ENCODE results near the gene HNRNPA0. TPM values are rescaled to one million over a fixed set of nuclear protein-coding genes. Genes with fewer than 3 reads are reported as not detected.

Gene HNRNPA0
- total RNA-seq, 2 experiments from 2014 or later = 31.3 to 34.0 TPM

GRCh38 chr5:137716337-137716736 lies 37.8 kb downstream of the HNRNPA0 start:
- CTCF ChIA-PET = no interaction called here
- POLR2A ChIA-PET = no interaction called here

GRCh38 chr5:137715456-137715855 lies 38.7 kb downstream of the HNRNPA0 start:
- POLR2A ChIA-PET = no interaction called here
- CTCF ChIA-PET = no interaction called here
- H3K27ac Mint-ChIP-seq = no peak overlapping the region
- H3K27me3 Mint-ChIP-seq (ENCODE audit: low read depth) = no peaks in the 10 kb centered on the region
- no peak for DNase-seq
- H3K4me3 Mint-ChIP-seq = no peak overlapping the region
- H3K36me3 Mint-ChIP-seq (ENCODE audit: low read depth) = peaks cover 28% of the 10 kb centered on the region
- H3K4me1 Mint-ChIP-seq (ENCODE audit: low read depth) = no peaks in the 10 kb centered on the region
- ATAC-seq = no peak
- peaks cover 5% of the 10 kb centered on the region for H3K9me3 Mint-ChIP-seq (ENCODE audit: insufficient read depth)

More at GRCh38 chr5:137716337-137716736, 37.8 kb downstream of the HNRNPA0 start:
- Mint-ChIP-seq H3K4me3 (no peak overlapping the region), H3K27me3 (ENCODE audit: low read depth) (no peaks in the 10 kb centered on the region), H3K4me1 (ENCODE audit: low read depth) (no peaks in the 10 kb centered on the region), H3K9me3 (ENCODE audit: insufficient read depth) (peaks cover 5% of the 10 kb centered on the region), H3K27ac (no peak overlapping the region), H3K36me3 (ENCODE audit: low read depth) (peaks cover 25% of the 10 kb centered on the region)
- DNase-seq = no peak
- no peak for ATAC-seq

- POLR2A ChIA-PET = no interaction called here
- CTCF ChIA-PET = no interaction called here
Observed at GRCh38 chr5:137714946-137715345, 39.2 kb downstream of the HNRNPA0 start.

GRCh38 chr5:137714494-137714893 lies 39.7 kb downstream of the HNRNPA0 start:
- Mint-ChIP-seq H3K9me3 (ENCODE audit: insufficient read depth) (peaks cover 5% of the 10 kb centered on the region), H3K36me3 (ENCODE audit: low read depth) (peaks cover 30% of the 10 kb centered on the region), H3K4me3 (no peak overlapping the region), H3K27me3 (ENCODE audit: low read depth) (no peaks in the 10 kb centered on the region), H3K27ac (no peak overlapping the region), H3K4me1 (ENCODE audit: low read depth) (no peaks in the 10 kb centered on the region)
- ATAC-seq (no peak), DNase-seq (no peak)
- CTCF ChIA-PET = interaction anchor here (2.3 kb wide), 1 partner anchor 19 kb away, joined by 12 read pairs; no protein-coding TSS in a partner anchor
- POLR2A ChIA-PET = interaction anchor here (0.6 kb wide), 1 partner anchor 82 kb away, joined by 4 read pairs; no protein-coding TSS in a partner anchor

More at GRCh38 chr5:137714946-137715345, 39.2 kb downstream of the HNRNPA0 start:
- DNase-seq (no peak), ATAC-seq (no peak)
- Mint-ChIP-seq H3K27ac (no peak overlapping the region), H3K9me3 (ENCODE audit: insufficient read depth) (peaks cover 5% of the 10 kb centered on the region), H3K27me3 (ENCODE audit: low read depth) (no peaks in the 10 kb centered on the region), H3K36me3 (ENCODE audit: low read depth) (peaks cover 25% of the 10 kb centered on the region), H3K4me3 (no peak overlapping the region), H3K4me1 (ENCODE audit: low read depth) (no peaks in the 10 kb centered on the region)

- CTCF ChIA-PET = interaction anchor here (0.7 to 2.3 kb wide), 3 partner anchors 17 to 1480 kb away, joined by 3 to 12 read pairs (median 6); no protein-coding TSS in a partner anchor
- DNase-seq = no peak
- Mint-ChIP-seq H3K36me3 (ENCODE audit: low read depth) (peaks cover 40% of the 10 kb centered on the region), H3K4me1 (ENCODE audit: low read depth) (no peaks in the 10 kb centered on the region), H3K4me3 (no peak overlapping the region), H3K27me3 (ENCODE audit: low read depth) (no peaks in the 10 kb centered on the region), H3K27ac (no peak overlapping the region), H3K9me3 (ENCODE audit: insufficient read depth) (peaks cover 5% of the 10 kb centered on the region)
- no peak for ATAC-seq
- POLR2A ChIA-PET = interaction anchor here (1.0 kb wide), 1 partner anchor 17 kb away, joined by 4 read pairs; no protein-coding TSS in a partner anchor
Observed at GRCh38 chr5:137712139-137712667, 42.0 kb downstream of the HNRNPA0 start.

- Mint-ChIP-seq H3K4me1 (ENCODE audit: low read depth) (no peaks in the 10 kb centered on the region), H3K36me3 (ENCODE audit: low read depth) (peaks cover 49% of the 10 kb centered on the region), H3K27ac (no peak overlapping the region), H3K9me3 (ENCODE audit: insufficient read depth) (peaks cover 5% of the 10 kb centered on the region), H3K27me3 (ENCODE audit: low read depth) (no peaks in the 10 kb centered on the region), H3K4me3 (no peak overlapping the region)
- DNase-seq (no peak), ATAC-seq (no peak)
- CTCF ChIA-PET = interaction anchor here (1.5 to 1.6 kb wide), 2 partner anchors 14 to 50 kb away, joined by 5 read pairs; no protein-coding TSS in a partner anchor
- POLR2A ChIA-PET = no interaction called here
Observed at GRCh38 chr5:137710086-137710485, 44.1 kb downstream of the HNRNPA0 start.

- Mint-ChIP-seq H3K27me3 (ENCODE audit: low read depth) (no peaks in the 10 kb centered on the region), H3K4me1 (ENCODE audit: low read depth) (no peaks in the 10 kb centered on the region), H3K36me3 (ENCODE audit: low read depth) (peaks cover 43% of the 10 kb centered on the region), H3K9me3 (ENCODE audit: insufficient read depth) (peaks cover 5% of the 10 kb centered on the region), H3K4me3 (no peak overlapping the region), H3K27ac (no peak overlapping the region)
- POLR2A ChIA-PET = interaction anchor here (0.6 kb wide), 1 partner anchor 10 kb away, joined by 4 read pairs; no protein-coding TSS in a partner anchor
- CTCF ChIA-PET = interaction anchor here (1.4 to 1.6 kb wide), 2 partner anchors 13 to 49 kb away, joined by 5 to 6 read pairs; no protein-coding TSS in a partner anchor
- ATAC-seq (no peak), DNase-seq (no peak)
Observed at GRCh38 chr5:137708796-137709559, 45.2 kb downstream of the HNRNPA0 start.

- Mint-ChIP-seq H3K27me3 (ENCODE audit: low read depth) (no peaks in the 10 kb centered on the region), H3K36me3 (ENCODE audit: low read depth) (peaks cover 42% of the 10 kb centered on the region), H3K4me3 (no peak overlapping the region), H3K27ac (no peak overlapping the region), H3K4me1 (ENCODE audit: low read depth) (no peaks in the 10 kb centered on the region), H3K9me3 (ENCODE audit: insufficient read depth) (peaks cover 3% of the 10 kb centered on the region)
- ChIA-PET POLR2A (no interaction called here), CTCF (interaction anchor here (1.4 kb wide), 1 partner anchor 48 kb away, joined by 6 read pairs; no protein-coding TSS in a partner anchor)
- DNase-seq (no peak), ATAC-seq (no peak)
Observed at GRCh38 chr5:137708062-137708461, 46.1 kb downstream of the HNRNPA0 start.

GRCh38 chr5:137706841-137707240 lies 47.3 kb downstream of the HNRNPA0 start:
- no peaks in the 10 kb centered on the region for H3K27me3 Mint-ChIP-seq (ENCODE audit: low read depth)
- no peak overlapping the region for H3K27ac Mint-ChIP-seq
- ATAC-seq = no peak
- no peak for DNase-seq
- ChIA-PET POLR2A (no interaction called here), CTCF (interaction anchor here (1.4 kb wide), 1 partner anchor 36 kb away, joined by 6 read pairs; no protein-coding TSS in a partner anchor)
- no peak overlapping the region for H3K4me3 Mint-ChIP-seq
- peaks cover 37% of the 10 kb centered on the region for H3K36me3 Mint-ChIP-seq (ENCODE audit: low read depth)
- H3K4me1 Mint-ChIP-seq (ENCODE audit: low read depth) = no peaks in the 10 kb centered on the region
- no peaks in the 10 kb centered on the region for H3K9me3 Mint-ChIP-seq (ENCODE audit: insufficient read depth)

- Mint-ChIP-seq H3K4me1 (ENCODE audit: low read depth) (no peaks in the 10 kb centered on the region), H3K36me3 (ENCODE audit: low read depth) (peaks cover 34% of the 10 kb centered on the region), H3K9me3 (ENCODE audit: insufficient read depth) (no peaks in the 10 kb centered on the region), H3K27me3 (ENCODE audit: low read depth) (no peaks in the 10 kb centered on the region), H3K27ac (no peak overlapping the region), H3K4me3 (no peak overlapping the region)
- POLR2A ChIA-PET = no interaction called here
- DNase-seq = no peak
- CTCF ChIA-PET = no interaction called here
- ATAC-seq = no peak
Observed at GRCh38 chr5:137705106-137705505, 49.1 kb downstream of the HNRNPA0 start.

- peaks cover 25% of the 10 kb centered on the region for H3K36me3 Mint-ChIP-seq (ENCODE audit: low read depth)
- DNase-seq = no peak
- no peak for ATAC-seq
- no peaks in the 10 kb centered on the region for H3K4me1 Mint-ChIP-seq (ENCODE audit: low read depth)
- no peak overlapping the region for H3K27ac Mint-ChIP-seq
- POLR2A ChIA-PET = no interaction called here
- H3K9me3 Mint-ChIP-seq (ENCODE audit: insufficient read depth) = no peaks in the 10 kb centered on the region
- no peaks in the 10 kb centered on the region for H3K27me3 Mint-ChIP-seq (ENCODE audit: low read depth)
- CTCF ChIA-PET = interaction anchor here (1.5 kb wide), 1 partner anchor 43 kb away, joined by 4 read pairs; no protein-coding TSS in a partner anchor
- H3K4me3 Mint-ChIP-seq = no peak overlapping the region
Observed at GRCh38 chr5:137703565-137703964, 50.6 kb downstream of the HNRNPA0 start.

GRCh38 chr5:137700282-137700680 lies 53.9 kb downstream of the HNRNPA0 start:
- ChIA-PET CTCF (interaction anchor here (7.8 kb wide), 1 partner anchor 40 kb away, joined by 56 read pairs; no protein-coding TSS in a partner anchor), POLR2A (no interaction called here)
- no peaks in the 10 kb centered on the region for H3K9me3 Mint-ChIP-seq (ENCODE audit: insufficient read depth)
- DNase-seq (no peak), ATAC-seq (no peak)
- no peak overlapping the region for H3K27ac Mint-ChIP-seq
- H3K27me3 Mint-ChIP-seq (ENCODE audit: low read depth) = no peaks in the 10 kb centered on the region
- H3K36me3 Mint-ChIP-seq (ENCODE audit: low read depth) = peaks cover 35% of the 10 kb centered on the region
- no peak overlapping the region for H3K4me3 Mint-ChIP-seq
- peaks cover 28% of the 10 kb centered on the region for H3K4me1 Mint-ChIP-seq (ENCODE audit: low read depth)

All from activated CD8-positive, alpha-beta T cell treated with anti-CD3 and anti-CD28 coated beads, Interleukin-2, amount 10 ng/mL, durations not matched to agents 7 days and 5 days (primary cell).